ENCODE data around the gene RNF213.

Gene RNF213

DNA sequence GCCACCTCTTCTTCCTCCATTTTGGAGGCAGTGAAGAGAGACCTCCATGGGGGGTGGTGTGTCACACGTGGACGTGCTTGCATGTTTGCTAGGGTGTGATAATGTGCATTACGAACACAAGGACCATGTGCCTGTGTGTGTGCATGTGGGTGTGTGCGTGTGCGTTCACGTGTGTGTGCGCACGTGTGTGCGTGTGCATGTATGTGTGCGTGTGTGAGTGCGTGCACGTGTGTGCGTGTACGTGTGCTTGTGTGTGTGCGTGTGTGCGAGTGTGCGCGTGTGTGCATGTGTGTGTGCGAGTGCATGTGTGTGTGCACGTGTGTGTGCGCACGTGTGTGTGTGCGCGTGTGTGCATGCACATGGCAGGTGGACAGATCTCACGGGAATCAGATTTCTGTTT lies 29.5 kb downstream of the RNF213 start:
- TF ChIP-seq, protein P1, sequence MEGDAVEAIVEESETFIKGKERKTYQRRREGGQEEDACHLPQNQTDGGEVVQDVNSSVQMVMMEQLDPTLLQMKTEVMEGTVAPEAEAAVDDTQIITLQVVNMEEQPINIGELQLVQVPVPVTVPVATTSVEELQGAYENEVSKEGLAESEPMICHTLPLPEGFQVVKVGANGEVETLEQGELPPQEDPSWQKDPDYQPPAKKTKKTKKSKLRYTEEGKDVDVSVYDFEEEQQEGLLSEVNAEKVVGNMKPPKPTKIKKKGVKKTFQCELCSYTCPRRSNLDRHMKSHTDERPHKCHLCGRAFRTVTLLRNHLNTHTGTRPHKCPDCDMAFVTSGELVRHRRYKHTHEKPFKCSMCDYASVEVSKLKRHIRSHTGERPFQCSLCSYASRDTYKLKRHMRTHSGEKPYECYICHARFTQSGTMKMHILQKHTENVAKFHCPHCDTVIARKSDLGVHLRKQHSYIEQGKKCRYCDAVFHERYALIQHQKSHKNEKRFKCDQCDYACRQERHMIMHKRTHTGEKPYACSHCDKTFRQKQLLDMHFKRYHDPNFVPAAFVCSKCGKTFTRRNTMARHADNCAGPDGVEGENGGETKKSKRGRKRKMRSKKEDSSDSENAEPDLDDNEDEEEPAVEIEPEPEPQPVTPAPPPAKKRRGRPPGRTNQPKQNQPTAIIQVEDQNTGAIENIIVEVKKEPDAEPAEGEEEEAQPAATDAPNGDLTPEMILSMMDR (IDR thresholded peaks at IDR 0.05; ENCODE audit: low read depth, low read length) = no peak
- H3K4me3 ChIP-seq (ENCODE audit: low read depth, low read length) = no peak overlapping the region

DNA sequence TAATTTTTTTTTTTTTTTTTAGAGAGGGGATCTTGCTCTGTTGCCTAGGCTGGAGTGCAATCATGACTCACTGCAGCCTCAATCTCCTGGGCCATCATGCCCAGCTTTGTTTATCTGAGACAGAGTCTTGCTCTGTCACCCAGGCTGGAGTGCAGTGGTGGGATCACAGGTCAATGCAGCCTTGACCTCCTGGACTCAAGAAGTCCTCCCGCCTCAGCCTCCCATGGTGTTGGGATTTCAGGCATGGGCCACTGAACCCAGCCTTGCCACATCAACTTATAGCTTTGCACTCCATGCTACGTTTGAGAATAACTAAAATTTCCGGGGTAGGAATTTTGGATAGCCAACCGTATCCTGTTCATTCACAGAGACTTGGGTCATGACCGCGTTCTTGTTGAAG lies 30.6 kb downstream of the RNF213 start:
- TF ChIP-seq, protein P1 (IDR thresholded peaks at IDR 0.05; ENCODE audit: low read depth, low read length) = no peak
- H3K4me3 ChIP-seq (ENCODE audit: low read depth, low read length) = no peak overlapping the region

DNA sequence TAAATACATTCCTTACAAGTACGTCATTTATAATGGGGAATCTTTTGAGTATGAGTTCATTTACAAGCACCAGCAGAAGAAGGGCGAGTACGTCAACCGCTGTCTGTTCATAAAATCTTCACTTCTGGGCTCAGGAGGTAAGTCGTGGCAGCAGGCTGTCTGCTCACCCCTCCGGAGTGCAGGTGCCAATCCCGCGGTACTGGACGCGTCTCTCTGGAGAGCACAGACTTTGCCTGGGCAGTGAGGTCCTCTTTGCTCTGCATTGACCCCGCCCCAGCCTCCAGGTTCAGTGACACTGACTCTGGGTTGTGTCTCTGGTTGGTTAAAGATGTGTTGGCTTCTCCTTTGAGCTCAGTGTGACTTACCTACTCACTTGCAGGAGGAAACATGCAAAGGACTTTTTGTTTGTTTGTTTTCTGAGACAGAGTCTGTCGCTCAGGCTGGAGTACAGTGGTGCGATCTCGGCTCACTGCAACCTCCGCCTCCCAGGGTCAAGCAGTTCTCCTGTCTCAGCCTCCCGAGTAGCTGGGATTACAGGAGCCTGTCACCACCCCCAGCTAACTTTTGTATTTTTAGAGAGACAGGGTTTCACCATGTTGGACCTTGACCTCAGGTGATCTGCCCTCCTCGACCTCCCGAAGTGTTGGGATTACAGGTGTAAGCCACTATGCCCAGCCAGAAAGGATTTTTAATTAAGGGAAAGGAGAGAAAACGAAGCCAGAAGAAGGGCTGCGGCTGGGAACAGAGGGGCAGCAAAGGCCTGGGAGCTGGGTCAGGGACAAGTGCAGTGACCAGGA lies 31.2 kb downstream of the RNF213 start:
- TF ChIP-seq, protein P1 (IDR thresholded peaks at IDR 0.05; ENCODE audit: low read depth, low read length) = no peak
- no peak overlapping the region for H3K4me3 ChIP-seq (ENCODE audit: low read depth, low read length)

DNA sequence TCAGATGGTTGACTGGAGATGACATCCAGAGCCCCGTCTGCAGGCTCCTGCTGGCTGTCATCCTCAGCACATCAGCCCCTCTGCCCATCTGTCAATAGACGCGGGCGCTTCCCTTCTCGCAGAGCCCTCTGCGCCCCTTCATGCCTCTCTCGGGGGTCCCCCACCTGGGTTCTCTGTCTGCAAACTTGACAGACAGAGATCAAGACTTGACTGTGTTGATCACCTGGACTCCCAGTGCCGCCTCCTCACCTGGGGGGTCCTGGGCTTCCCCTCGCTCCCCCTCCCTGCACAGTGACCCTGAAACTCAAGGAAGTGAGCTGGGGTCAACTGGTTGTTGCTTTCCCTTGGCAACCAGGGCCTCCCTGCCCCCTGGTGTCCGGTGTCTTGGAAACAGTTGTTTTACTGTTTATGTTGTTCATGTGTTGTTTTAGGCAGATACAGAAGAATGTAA lies 31.9 kb downstream of the RNF213 start:
- TF ChIP-seq, protein P1 (IDR thresholded peaks at IDR 0.05; ENCODE audit: low read depth, low read length) = no peak
- no peak overlapping the region for H3K4me3 ChIP-seq (ENCODE audit: low read depth, low read length)

DNA sequence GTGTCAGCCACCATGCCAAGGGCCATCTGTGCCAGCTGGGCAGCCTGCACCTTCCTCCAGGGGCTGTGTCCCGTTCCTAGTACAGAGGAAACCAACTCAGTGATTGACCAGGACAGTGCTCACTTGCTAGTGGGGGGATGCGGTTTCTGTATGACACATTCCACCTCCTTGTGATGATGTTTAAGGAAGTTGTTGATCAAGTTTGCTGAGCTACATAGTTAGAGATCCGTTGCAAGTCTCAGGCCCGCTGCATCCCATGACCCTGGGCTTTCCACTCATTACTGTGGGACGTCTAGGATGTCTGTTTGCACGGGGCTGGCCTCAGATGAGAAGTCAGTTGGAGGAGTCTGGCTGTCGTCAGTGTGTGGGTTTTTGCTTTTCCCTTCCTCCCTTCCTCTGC lies 33.6 kb downstream of the RNF213 start:
- H3K4me3 ChIP-seq (ENCODE audit: low read depth, low read length) = no peak overlapping the region
- TF ChIP-seq, protein P1 (IDR thresholded peaks at IDR 0.05; ENCODE audit: low read depth, low read length) = no peak

DNA sequence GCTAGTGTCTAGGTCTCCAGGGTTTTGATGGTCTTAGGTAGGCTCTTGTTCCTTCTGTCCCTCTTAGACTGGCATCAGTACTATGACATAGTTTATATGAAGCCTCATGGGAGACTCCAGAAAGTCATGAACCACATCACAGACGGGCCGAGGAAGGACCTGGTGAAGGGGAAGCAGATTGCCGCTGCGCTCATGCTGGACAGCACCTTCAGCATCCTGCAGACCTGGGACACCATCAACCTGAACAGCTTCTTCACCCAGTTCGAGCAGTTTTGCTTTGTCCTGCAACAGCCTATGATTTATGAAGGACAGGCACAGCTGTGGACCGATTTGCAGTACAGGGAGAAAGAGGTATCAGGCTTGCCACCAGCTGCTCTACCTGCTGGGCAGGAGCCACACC lies 34.0 kb downstream of the RNF213 start:
- TF ChIP-seq, protein P1 (IDR thresholded peaks at IDR 0.05; ENCODE audit: low read depth, low read length) = no peak
- H3K4me3 ChIP-seq (ENCODE audit: low read depth, low read length) = no peak overlapping the region

DNA sequence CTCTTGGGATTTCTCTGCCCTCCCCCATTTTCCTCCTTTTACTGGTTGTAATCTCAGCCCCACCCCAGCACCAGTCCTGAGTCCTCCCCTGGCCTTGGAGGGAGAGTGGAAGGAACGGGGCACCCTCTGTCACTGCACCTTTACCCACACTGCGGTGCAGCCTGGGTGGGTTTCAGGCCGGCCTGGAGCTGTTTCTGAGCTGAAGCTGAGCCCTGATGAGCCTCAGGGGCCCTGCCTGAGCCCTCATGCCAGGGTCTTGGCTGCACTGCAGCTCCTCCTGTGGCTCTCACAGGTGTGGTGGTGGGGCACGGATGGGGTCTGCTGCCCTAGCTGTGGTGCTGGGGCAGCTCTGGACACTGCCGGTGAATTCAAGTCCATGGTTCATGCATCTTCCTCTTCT lies 34.5 kb downstream of the RNF213 start:
- no peak overlapping the region for H3K4me3 ChIP-seq (ENCODE audit: low read depth, low read length)
- TF ChIP-seq, protein P1 (IDR thresholded peaks at IDR 0.05; ENCODE audit: low read depth, low read length) = no peak
